HG02623 (cell line): Measurements from ENCODE around the gene PLPP2.
"Not testable (repeated sequence)": the region's sequence is repeated elsewhere in the genome, so short reads cannot be mapped to it uniquely, and the experiment has no call there.

ENCODE experiments used
- ATAC-seq: cut with Tn5 transposase; IDR thresholded peaks from one replicate; pipeline ENCODE4 v1.9.1; 2021; ENCODE audit warnings: moderate library complexity; ENCODE audit not compliant: unreplicated experiment

Gene PLPP2

DNA sequence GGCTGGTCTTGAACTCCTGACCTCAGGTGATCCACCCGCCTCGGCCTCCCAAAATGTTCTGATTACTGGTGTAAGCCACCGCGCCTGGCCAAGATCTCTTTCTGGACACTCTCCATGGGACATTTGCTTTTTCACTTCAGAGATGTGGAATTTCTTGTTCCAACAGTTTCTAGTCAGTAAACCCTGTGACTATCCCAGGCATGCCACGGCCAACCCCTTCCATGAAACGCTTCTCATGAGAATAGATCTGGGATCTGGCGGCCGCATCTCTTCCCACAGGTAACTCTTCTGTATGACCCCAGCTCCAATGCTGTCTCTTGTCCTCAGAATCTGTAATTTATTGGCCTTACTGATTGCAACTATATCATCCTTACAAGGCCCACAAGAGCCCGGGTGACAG, 16.2 kb downstream of the PLPP2 start:
- ATAC-seq: no peak

DNA sequence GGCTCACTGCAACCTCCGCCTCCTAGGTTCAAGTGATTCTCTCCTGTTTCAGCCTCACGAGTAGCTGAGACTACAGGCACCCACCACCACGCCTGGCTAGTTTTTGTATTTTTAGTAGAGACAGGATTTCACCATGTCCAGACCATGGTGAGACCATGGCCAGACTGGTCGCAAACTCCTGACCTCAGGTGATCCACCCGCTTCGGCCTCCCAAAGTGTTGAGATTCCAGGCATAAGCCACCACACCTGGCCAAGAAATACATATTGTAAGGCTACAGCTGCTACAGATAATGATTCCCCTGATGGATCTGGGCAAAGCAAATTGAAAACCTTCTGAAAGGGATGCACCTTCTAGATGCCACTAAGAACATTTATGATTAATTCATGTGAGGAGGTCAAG, 17.8 kb downstream of the PLPP2 start:
- ATAC-seq: no peak

- ATAC-seq: no peak
These were observed 19.3 kb downstream of the PLPP2 start for GRCh38 chr19:271856-272255.

- ATAC-seq: not testable (repeated sequence)
These were observed 20.4 kb downstream of the PLPP2 start for GRCh38 chr19:270766-271318.

DNA sequence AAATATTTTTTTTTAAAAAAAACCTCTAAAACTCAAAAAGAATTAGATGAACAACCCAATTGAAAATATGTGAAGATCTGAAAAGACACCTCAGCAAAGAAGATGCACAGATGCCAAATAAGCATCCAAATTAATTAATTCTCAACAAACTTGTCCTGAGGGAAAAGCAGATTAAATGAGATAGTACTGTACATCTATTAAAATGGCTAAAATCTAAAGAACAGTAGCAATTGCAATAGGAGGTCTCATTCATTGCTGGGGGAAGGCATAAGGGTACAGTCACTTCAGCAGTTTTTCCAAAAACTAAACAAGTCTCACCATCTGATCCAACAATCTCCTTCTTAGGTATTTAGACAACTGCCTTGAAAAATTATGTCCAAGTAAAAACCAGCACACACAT, 22.0 kb downstream of the PLPP2 start:
- no peak for ATAC-seq

- ATAC-seq: no peak
These were observed 29.1 kb downstream of the PLPP2 start for GRCh38 chr19:262125-262524.

DNA sequence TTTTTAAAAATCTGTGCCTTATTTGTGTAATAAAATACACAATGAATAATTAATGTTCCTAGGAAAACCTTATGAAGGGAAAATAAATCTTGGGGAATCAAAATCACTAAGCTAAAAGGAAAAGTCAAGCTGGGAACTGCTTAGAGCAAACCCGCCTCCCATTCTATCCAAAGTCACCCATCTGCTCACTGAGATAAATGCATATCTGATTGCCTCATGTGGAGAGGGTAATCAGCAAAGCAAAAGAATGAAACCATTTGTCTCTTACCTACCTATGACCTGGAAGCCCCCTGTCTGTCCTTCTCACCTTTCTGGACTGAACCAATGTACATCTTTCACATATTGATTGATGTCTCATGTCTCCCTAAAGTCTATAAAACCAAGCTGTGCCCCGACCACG, 34.4 kb downstream of the PLPP2 start:
- not testable (repeated sequence) for ATAC-seq

DNA sequence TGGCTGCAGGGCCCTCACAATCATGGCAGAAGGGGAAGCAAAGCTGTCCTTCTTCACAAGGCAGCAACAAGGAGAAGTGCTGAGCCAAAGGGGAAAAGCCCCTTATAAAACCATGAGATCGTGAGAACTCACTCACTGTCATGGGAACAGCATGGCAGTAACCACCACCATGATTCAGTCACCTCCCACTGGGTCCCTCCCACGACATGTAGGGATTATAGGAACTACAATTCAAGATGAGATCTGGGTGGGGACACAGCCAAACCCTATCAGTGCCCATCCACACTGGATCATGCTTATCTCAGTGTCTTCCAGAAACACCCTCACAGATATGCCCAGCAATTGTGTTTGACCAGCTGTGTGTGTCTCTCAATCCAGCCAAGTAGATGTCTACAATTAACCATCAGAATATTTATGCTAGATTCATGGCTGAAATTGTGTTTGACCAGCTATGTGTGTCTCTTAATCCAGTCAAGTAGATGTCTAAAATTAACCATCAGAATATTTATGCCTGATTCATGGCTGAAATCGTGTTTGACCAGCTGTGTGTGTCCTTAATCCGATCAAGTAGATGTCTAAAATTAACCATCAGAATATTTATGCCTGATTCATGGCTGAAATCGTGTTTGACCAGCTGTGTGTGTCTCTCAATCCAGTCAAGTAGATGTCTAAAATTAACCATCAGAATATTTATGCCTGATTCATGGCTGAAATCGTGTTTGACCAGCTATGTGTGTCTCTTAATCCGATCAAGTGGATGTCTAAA, 38.6 kb downstream of the PLPP2 start:
- ATAC-seq: not testable (repeated sequence)

DNA sequence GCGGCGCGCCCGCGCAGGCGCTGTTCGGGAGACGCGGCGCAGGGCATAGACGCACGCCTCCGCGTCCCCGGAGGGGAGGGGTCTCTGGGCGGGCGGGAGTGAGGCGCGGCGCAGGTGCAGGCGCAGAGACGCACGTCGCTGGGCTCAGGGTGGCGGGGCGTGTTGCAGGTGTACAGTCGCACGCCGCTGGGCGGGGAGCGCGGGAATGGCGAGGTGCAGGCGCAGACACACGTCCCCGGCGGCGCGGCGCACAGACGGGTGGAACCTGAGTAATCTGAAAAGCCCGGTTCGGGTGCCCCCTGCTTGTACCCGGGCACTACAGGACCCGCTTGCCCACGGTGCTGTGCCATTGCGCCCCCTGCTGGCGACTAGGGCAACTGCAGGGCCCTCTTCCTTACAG, 44.7 kb downstream of the PLPP2 start:
- ATAC-seq: no peak

DNA sequence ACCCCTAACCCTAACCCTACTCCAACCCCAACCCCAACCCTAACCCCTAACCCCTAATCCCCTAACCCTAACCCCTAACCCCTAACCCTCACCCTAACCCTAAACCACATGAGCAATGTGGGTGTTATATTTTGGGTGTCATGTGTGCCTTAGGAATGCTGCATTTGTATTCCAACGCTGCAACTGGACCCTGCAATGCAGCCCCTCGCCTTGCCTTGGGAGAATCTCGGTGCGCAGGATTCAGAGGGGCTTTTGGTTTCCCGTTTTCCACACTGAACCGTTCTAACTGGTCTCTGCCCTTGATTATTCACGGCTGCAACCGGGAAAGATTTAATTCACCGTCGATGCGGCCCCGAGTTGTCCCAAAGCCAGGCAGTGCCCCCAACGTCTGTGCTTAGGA, 45.3 kb downstream of the PLPP2 start:
- not testable (repeated sequence) for ATAC-seq

- ATAC-seq: no peak
These were observed 45.7 kb downstream of the PLPP2 start for GRCh38 chr19:245457-245856.
